Duodenal mucosa (tissue), 2 donors: Measurements from ENCODE around the gene CTSH.
A peak's percentile ranks its signal among the peaks of the same experiment; 100 is the strongest.

Source experiments
- H3K27ac ChIP-seq: one replicate; pipeline ENCODE4 v1.7.0; 2013; ENCODE audit warnings: low read depth, low read length
- H3K27me3 ChIP-seq, 2 donors: one replicate each; pipeline ENCODE4 v1.7.0; 2013; ENCODE audit warnings: low read length in 2 of 2, control low read depth in 1 of 2; ENCODE audit not compliant: insufficient read depth in 2 of 2, control insufficient read depth in 1 of 2
- H3K36me3 ChIP-seq, 2 donors: one replicate each; pipeline ENCODE4 v1.7.0; 2013; ENCODE audit warnings: low read length in 2 of 2, control low read depth in 1 of 2; ENCODE audit not compliant: insufficient read depth in 2 of 2, control insufficient read depth in 1 of 2
- H3K4me1 ChIP-seq, 2 donors: one replicate each; pipeline ENCODE4 v1.7.0; 2013; ENCODE audit warnings: low read length in 2 of 2, control low read depth in 1 of 2; ENCODE audit not compliant: insufficient read depth in 2 of 2, control insufficient read depth in 1 of 2
- H3K4me3 ChIP-seq, 2 donors: one replicate each; pipeline ENCODE4 v1.7.0; 2013; ENCODE audit warnings: low read length in 2 of 2, low read depth in 1 of 2
- H3K9ac ChIP-seq, 2 donors: one replicate each; pipeline ENCODE4 v1.7.0; 2013; ENCODE audit warnings: low read length in 2 of 2, low read depth in 1 of 2
- H3K9me3 ChIP-seq, 2 donors: one replicate each; pipeline ENCODE4 v1.7.0; 2013; ENCODE audit warnings: low read length in 2 of 2, control low read depth in 1 of 2; ENCODE audit not compliant: control insufficient read depth in 1 of 2

The CTSH gene

DNA sequence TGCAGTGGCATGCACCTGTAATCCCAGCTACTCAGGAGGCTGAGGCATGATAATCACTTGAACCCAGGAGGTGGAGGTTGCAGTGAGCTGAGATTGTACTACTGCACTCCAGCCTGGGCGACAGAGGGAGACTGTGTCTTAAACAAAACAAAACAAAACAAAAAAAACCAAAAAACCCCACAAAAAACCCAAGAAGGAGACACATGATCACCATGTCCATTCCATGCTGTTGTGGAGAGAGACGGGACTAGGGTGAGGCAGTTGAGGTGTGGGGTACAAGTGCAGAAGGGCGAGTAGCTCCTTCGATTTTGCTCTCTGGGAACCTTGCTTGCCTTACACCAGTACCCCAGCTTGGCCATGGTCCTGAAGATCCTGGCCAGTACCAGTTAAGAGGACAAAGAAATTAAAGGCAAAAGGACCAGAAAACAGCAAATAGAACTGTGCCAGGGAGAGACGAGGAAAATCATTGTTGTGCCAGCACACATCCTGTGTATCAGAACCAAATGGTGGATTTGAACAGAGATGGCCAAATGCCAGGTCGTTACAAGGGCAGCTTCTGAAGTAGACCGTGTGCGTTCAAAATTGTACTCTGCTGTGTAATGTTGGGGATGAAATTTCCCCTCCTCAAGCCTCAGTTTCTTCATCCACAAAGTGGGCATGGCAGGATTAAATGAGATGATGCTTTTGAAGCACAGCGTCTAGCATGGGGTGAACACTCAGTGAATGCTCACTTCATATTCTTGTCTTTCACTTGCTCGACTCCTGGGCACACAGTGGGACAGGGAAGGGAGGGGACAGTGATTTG lies 42.9 kb upstream of the CTSH start:
- H3K9me3 ChIP-seq: no peaks in the 10 kb centered on the region
- peak overlapping the region; percentile 45 for H3K27ac ChIP-seq
- no peak overlapping the region for H3K9ac ChIP-seq
- H3K4me1 ChIP-seq: peaks cover 11 to 13% of the 10 kb centered on the region in 2 donors
- H3K36me3 ChIP-seq: no peaks in the 10 kb centered on the region
- H3K4me3 ChIP-seq: no peak overlapping the region
- H3K27me3 ChIP-seq: no peaks in the 10 kb centered on the region

GRCh38 chr15:78985859-78986475 lies 41.1 kb upstream of the CTSH start:
- Histone ChIP-seq H3K36me3 (no peaks in the 10 kb centered on the region), H3K9ac (no peak overlapping the region), H3K27me3 (no peaks in the 10 kb centered on the region), H3K4me3 (no peak overlapping the region), H3K27ac (no peak overlapping the region), H3K4me1 (peaks cover 7 to 8% of the 10 kb centered on the region in 2 donors), H3K9me3 (no peaks in the 10 kb centered on the region)

DNA sequence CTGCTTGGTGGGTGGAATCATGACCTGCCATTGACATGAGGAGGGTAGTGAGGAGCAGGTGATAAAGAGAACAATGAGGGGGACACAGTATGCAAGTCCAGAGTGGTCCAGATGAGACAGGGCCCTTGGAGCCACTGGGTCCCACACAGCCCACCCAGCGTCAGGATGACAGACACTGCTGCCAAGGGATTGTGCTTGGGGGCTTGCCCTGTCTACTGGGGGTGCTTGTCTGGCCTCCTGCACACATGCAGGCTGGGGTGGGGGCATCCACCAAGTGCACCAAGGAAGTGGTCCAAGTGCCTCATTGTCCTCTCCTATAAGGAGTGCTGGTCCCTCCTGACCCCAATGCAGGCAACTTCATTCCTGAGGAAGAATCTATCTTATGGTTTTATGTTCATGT lies 39.2 kb upstream of the CTSH start:
- peaks cover 8 to 12% of the 10 kb centered on the region in 2 donors for H3K4me1 ChIP-seq
- H3K27me3 ChIP-seq: no peaks in the 10 kb centered on the region
- no peak overlapping the region for H3K9ac ChIP-seq
- H3K4me3 ChIP-seq: no peak overlapping the region
- H3K9me3 ChIP-seq: no peaks in the 10 kb centered on the region
- no peak overlapping the region for H3K27ac ChIP-seq
- H3K36me3 ChIP-seq: no peaks in the 10 kb centered on the region

- H3K4me3 ChIP-seq: no peak overlapping the region
- peaks cover 5 to 7% of the 10 kb centered on the region in 2 donors for H3K4me1 ChIP-seq
- H3K27me3 ChIP-seq: no peaks in the 10 kb centered on the region
- no peak overlapping the region for H3K27ac ChIP-seq
- H3K36me3 ChIP-seq: no peaks in the 10 kb centered on the region
- no peaks in the 10 kb centered on the region for H3K9me3 ChIP-seq
- H3K9ac ChIP-seq: no peak overlapping the region
Observed at GRCh38 chr15:78983146-78983918, 38.5 kb upstream of the CTSH start.

DNA sequence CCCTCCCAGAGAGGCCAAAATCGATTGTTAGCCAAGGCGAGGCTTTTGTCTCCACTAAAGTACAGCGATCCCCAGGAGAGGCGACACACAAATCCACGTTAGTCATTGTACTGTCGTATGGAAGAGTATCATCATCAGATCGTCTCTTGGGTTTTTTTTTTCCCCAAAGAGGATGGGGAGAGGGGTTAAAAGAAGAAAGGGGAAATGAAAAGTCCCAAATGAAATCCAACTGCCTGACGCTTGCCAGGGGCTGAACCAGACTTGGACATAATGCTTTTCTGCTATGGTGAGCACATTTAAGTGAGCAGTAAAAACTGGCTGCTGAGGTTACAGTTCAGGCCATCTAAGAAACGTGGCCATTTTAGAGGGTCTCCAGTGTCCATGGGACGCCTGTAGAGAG lies 37.9 kb upstream of the CTSH start:
- H3K9me3 ChIP-seq: no peaks in the 10 kb centered on the region
- no peak overlapping the region for H3K27ac ChIP-seq
- H3K36me3 ChIP-seq: no peaks in the 10 kb centered on the region
- H3K4me3 ChIP-seq: no peak overlapping the region
- peaks cover 7% of the 10 kb centered on the region in 2 donors for H3K4me1 ChIP-seq
- no peaks in the 10 kb centered on the region for H3K27me3 ChIP-seq
- no peak overlapping the region for H3K9ac ChIP-seq

- no peak overlapping the region for H3K27ac ChIP-seq
- H3K36me3 ChIP-seq: no peaks in the 10 kb centered on the region
- H3K9ac ChIP-seq: no peak overlapping the region
- H3K4me1 ChIP-seq: peaks cover 12% of the 10 kb centered on the region in 2 donors
- H3K9me3 ChIP-seq: no peaks in the 10 kb centered on the region
- no peaks in the 10 kb centered on the region for H3K27me3 ChIP-seq
- no peak overlapping the region for H3K4me3 ChIP-seq
Observed at GRCh38 chr15:78981532-78982313, 36.9 kb upstream of the CTSH start.

DNA sequence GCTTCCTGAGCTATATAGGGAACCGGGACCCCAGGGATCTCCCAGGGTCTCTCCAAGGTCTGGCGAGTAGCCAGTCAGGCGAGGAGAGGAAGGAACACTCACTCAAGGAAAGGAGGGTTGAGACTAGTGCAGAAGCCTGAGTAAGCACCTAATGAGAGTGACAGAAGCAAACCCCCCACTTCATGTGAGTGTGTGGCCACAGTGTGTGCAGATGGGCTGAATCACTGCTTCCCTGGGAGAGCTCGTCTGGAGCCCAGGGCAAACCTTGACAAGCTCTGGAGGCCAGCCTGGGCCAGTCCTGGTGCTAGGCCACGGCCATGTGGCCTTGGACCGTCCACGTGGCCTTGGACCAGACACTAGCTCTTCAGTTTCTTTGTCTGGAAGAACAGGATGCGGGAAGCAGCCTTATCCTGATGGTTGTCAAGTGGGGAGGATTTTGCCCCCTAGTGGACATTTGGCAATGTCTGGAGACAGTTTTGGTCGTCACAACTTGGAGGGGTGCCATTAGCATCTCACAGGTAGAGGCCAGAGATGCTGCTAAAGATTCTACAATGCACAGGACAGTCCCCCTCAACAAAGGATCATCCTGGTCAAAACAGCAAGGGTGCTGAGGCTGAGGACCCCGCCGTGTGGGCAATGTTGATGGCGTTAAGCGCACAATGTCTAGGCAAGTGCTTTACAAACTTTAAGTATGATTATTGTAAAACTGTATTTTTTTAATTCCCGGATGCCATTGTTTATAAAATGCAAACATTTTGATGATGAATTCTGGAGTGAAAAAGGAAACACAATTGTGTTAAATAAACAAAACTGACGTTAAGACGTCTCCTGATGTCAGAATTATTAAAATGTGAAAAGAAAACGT lies 34.8 kb upstream of the CTSH start:
- no peaks in the 10 kb centered on the region for H3K27me3 ChIP-seq
- H3K9me3 ChIP-seq: no peaks in the 10 kb centered on the region
- H3K4me3 ChIP-seq: no peak overlapping the region
- H3K36me3 ChIP-seq: no peaks in the 10 kb centered on the region
- H3K4me1 ChIP-seq: peaks cover 12 to 14% of the 10 kb centered on the region in 2 donors
- H3K27ac ChIP-seq: no peak overlapping the region
- H3K9ac ChIP-seq: no peak overlapping the region

DNA sequence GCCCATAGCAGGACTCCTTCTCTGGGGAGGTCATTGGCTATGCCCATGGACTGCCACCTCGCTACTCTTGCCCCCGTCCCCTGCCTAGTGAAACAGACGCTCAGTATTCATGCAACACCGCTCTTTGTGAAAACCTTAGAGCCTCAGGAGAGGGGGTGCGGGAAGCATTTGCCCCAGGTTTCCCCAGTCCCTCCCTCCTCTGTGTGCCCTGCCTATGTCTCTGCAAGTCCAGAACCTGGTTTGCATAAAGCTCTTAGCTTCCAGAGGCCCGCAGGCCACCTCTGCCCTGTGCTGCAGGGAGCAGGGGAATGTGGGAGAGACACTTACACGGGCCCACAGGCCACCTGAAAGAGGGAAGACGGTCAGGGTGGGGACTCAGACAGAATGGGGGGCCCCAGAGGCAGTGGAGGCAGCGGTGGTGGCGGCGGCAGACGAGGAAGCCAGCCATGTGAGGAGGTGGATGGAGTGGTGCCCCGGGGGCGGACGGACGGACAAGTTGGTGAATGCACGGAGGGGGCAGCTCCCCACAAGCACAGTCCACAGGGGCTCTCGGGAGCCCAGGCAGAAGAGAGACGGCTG lies 33.8 kb upstream of the CTSH start:
- Histone ChIP-seq H3K9ac (peak overlapping the region in 1 of 2 donors; percentile 33), H3K27me3 (no peaks in the 10 kb centered on the region), H3K27ac (no peak overlapping the region), H3K4me3 (peak overlapping the region in 1 of 2 donors; percentile 36), H3K36me3 (no peaks in the 10 kb centered on the region), H3K9me3 (no peaks in the 10 kb centered on the region), H3K4me1 (peaks cover 12 to 14% of the 10 kb centered on the region in 2 donors)
